ENCODE data around the gene COX19. TPM values are rescaled to one million over a fixed set of nuclear protein-coding genes. Genes with fewer than 3 reads are reported as not detected.

COX19 gene
- total and polyA plus RNA-seq, 2 of the 13 experiments (the other 11 are each of a cell fraction or from before 2014, with no cell fraction given): 11.5 to 21.7 TPM

DNA sequence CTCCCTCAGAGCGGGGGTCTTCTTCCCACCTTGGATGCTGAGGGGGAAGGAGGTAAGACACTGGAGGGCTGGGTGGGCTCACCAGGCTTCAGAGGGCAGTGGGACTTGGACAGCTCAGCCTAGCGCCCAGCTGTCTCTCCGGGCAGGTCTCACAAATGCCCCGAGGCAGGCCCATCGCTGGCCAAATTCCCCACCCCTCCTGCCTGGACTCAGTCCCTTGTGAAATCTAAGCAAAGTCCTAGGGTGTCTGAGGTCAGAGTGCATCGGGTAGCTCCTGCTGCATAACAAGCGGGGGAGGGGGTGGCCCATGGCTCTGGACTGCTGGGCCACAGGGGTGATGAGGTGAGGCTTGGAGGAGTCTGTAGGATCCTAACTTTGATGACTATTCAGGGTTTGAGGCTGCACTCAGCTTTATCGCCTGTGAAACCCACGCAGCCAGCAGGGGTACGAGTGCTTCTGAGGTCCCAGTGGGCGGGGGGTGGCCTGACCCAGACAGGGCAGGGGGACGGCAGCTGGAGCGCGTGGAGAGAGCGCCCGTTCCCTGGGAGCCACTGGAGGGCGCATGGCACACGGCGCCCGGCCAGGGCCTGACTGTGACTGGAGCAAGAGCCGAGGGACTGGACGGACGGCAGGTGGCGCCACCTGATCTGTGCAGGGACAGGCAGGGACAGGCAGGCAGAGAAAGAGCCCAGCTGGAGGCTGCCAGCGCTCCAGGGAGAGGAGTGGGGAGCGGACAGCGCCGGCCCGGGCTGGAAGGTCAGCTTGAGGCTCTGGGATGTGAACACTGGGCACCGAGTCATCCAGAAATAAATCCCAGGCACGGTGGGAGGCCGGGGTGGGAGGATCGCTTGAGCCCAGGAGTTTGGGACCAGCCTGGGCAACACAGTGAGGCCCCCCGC, 17.6 kb upstream of the COX19 start (continued):
- peak; percentile 51; the same call in 1 of the 2 replicates for TF ChIP-seq GMEB1 (CRISPR knock-in tag; IDR thresholded peaks at IDR 0.05; ENCODE audit: borderline replicate concordance)
- no peak for TF ChIP-seq AGO2 (optimal IDR thresholded peaks at IDR 0.05; ENCODE audit: low read depth, low read length)
- peak; percentile 89 for TF ChIP-seq ZNF281 (CRISPR knock-in tag; IDR thresholded peaks at IDR 0.05; ENCODE audit: borderline replicate concordance)
- TF ChIP-seq AHR (CRISPR knock-in tag; IDR thresholded peaks at IDR 0.05): peak; percentile 58; the same call in 1 of the 2 replicates
- TF ChIP-seq ZNF766 (CRISPR knock-in tag; IDR thresholded peaks at IDR 0.05; ENCODE audit: borderline replicate concordance): peak; percentile 72; the same call in 1 of the 2 replicates
- no peak for TF ChIP-seq ZNF83 (CRISPR knock-in tag; IDR thresholded peaks at IDR 0.05; ENCODE audit: borderline replicate concordance)
- no peak for TF ChIP-seq SRY (CRISPR knock-in tag; IDR thresholded peaks at IDR 0.05)
- TF ChIP-seq, protein P1, sequence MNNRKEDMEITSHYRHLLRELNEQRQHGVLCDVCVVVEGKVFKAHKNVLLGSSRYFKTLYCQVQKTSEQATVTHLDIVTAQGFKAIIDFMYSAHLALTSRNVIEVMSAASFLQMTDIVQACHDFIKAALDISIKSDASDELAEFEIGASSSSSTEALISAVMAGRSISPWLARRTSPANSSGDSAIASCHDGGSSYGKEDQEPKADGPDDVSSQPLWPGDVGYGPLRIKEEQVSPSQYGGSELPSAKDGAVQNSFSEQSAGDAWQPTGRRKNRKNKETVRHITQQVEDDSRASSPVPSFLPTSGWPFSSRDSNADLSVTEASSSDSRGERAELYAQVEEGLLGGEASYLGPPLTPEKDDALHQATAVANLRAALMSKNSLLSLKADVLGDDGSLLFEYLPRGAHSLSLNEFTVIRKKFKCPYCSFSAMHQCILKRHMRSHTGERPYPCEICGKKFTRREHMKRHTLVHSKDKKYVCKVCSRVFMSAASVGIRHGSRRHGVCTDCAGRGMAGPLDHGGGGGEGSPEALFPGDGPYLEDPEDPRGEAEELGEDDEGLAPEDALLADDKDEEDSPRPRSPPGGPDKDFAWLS (CRISPR knock-in tag; IDR thresholded peaks at IDR 0.05; ENCODE audit: borderline replicate concordance): peak; percentile 84; the same call in 1 of the 2 replicates
- TF ChIP-seq ZNF224 (CRISPR knock-in tag; IDR thresholded peaks at IDR 0.05): peak; percentile 37; the same call in 1 of the 2 replicates
- TF ChIP-seq ZNF577 (CRISPR knock-in tag; IDR thresholded peaks at IDR 0.05; ENCODE audit: borderline replicate concordance, low read depth): no peak
- peak; percentile 82 for TF ChIP-seq ZNF609 (CRISPR knock-in tag; IDR thresholded peaks at IDR 0.05; ENCODE audit: borderline replicate concordance)
- TF ChIP-seq ZNF839 (CRISPR knock-in tag; IDR thresholded peaks at IDR 0.05; ENCODE audit: borderline replicate concordance): peak; percentile 75; the same call in 1 of the 2 replicates
- TF ChIP-seq NRL (CRISPR knock-in tag; IDR thresholded peaks at IDR 0.05; ENCODE audit: borderline replicate concordance): peak; percentile 36; the same call in 1 of the 2 replicates
- no peak for TF ChIP-seq NFIB (CRISPR knock-in tag; IDR thresholded peaks at IDR 0.05; ENCODE audit: borderline replicate concordance)
- TF ChIP-seq SP140L (CRISPR knock-in tag; IDR thresholded peaks at IDR 0.05; ENCODE audit: borderline replicate concordance): no peak
